ENCODE data around the gene IBA57. TPM values are rescaled to one million over a fixed set of nuclear protein-coding genes. Genes with fewer than 3 reads are reported as not detected.

Gene IBA57
- polyA plus RNA-seq, 1 donor: 5.3 TPM

- DNase-seq: no peak
These were observed 25.2 kb downstream of the IBA57 start for GRCh38 chr1:228190778-228191177.

- no peak for DNase-seq
These were observed 28.8 kb downstream of the IBA57 start for GRCh38 chr1:228194436-228194835.

GRCh38 chr1:228194921-228195812 is 29.6 kb downstream of the IBA57 start:
- no peak for DNase-seq

GRCh38 chr1:228197555-228198147 is 32.0 kb downstream of the IBA57 start:
- DNase-seq: no peak

- DNase-seq: no peak
These were observed 33.5 kb downstream of the IBA57 start for GRCh38 chr1:228198977-228199590.

GRCh38 chr1:228204958-228205357 is 39.4 kb downstream of the IBA57 start:
- DNase-seq: peak; percentile 50

GRCh38 chr1:228205526-228206436 is 40.2 kb downstream of the IBA57 start:
- DNase-seq: no peak

- no peak for DNase-seq
These were observed 41.2 kb downstream of the IBA57 start for GRCh38 chr1:228206582-228207351.

GRCh38 chr1:228207381-228207810 is 41.8 kb downstream of the IBA57 start:
- DNase-seq: no peak

GRCh38 chr1:228207851-228208821 is 42.5 kb downstream of the IBA57 start, which contains the start of gene OBSCN:
TSS of gene OBSCN (plus strand) at chr1:228208044. CDS start at chr1:228211784, 3,740 bp downstream.
- DNase-seq: no peak

- DNase-seq: no peak
These were observed 43.4 kb downstream of the IBA57 start for GRCh38 chr1:228208831-228209551.

- no peak for DNase-seq
These were observed 44.1 kb downstream of the IBA57 start for GRCh38 chr1:228209657-228210056.

GRCh38 chr1:228210076-228210651 is 44.6 kb downstream of the IBA57 start:
- DNase-seq: no peak

GRCh38 chr1:228210712-228211530 is 45.3 kb downstream of the IBA57 start:
- DNase-seq: no peak

GRCh38 chr1:228211531-228212414 is 46.2 kb downstream of the IBA57 start:
- no peak for DNase-seq

GRCh38 chr1:228212415-228212965 is 46.9 kb downstream of the IBA57 start:
- no peak for DNase-seq

Measured in hindlimb muscle (tissue), 1 donor.